ENCODE measurements around the gene HTR2C.

The HTR2C gene

GRCh38 chrX:114798907-114799306 is 215.0 kb downstream of the HTR2C start:
- H3K9ac ChIP-seq, result no peak overlapping the region
- no peak overlapping the region for H3K4me3 ChIP-seq
- TF ChIP-seq Cebpa-rat (IDR thresholded peaks at IDR 0.05), result no peak
- H3K27ac ChIP-seq, result no peak overlapping the region
- H3K4me2 ChIP-seq, result 0 out of 22 replicates have a peak overlapping the region, but pooled peaks of 1 of the 11 experiments have one; percentile 18
- no peaks in the 10 kb centered on the region for H3K4me1 ChIP-seq
- no peaks in the 10 kb centered on the region for H3K36me3 ChIP-seq
- no peaks in the 10 kb centered on the region for H4K20me1 ChIP-seq
- peaks cover 0 to 7% (median 5%) of the 10 kb centered on the region in 11 experiments; a peak in 7 of 22 replicates for H3K9me3 ChIP-seq (replicated peaks in 1 of 11)
- H3K27me3 ChIP-seq, result peaks cover 35 to 72% (median 64%) of the 10 kb centered on the region in 11 experiments

GRCh38 chrX:114800719-114801118 is 216.8 kb downstream of the HTR2C start:
- H3K9me3 ChIP-seq (replicated peaks in 1 of 11), result peaks cover 0 to 6% (median 2%) of the 10 kb centered on the region in 11 experiments; a peak in 7 of 22 replicates
- H3K9ac ChIP-seq, result no peak overlapping the region
- H4K20me1 ChIP-seq, result no peaks in the 10 kb centered on the region
- peaks cover 33 to 78% (median 62%) of the 10 kb centered on the region in 11 experiments for H3K27me3 ChIP-seq
- TF ChIP-seq Cebpa-rat (IDR thresholded peaks at IDR 0.05), result no peak
- no peak overlapping the region for H3K4me2 ChIP-seq
- no peak overlapping the region for H3K27ac ChIP-seq
- no peaks in the 10 kb centered on the region for H3K36me3 ChIP-seq
- no peaks in the 10 kb centered on the region for H3K4me1 ChIP-seq
- H3K4me3 ChIP-seq, result no peak overlapping the region

DNA sequence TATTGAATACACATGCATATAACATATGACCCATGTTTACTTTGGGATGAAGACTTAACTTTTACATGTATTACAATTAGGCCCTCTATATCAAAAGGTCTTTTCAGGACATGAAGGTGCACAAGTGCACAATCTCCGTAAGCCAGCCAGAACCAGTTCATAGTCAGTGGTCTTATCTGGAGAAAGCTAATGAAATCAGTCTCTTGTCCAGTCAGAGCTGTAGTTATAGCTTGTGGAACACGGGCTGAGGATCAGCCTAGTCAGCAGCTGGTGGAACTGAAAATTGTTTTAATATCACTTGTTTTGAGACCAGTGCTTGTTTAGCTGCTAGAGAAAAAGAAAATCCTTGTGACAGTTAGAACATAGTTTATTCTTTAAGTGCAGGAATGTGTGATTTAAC is 235.6 kb downstream of the HTR2C start:
- no peaks in the 10 kb centered on the region for H4K20me1 ChIP-seq
- no peaks in the 10 kb centered on the region for H3K4me1 ChIP-seq
- no peaks in the 10 kb centered on the region for H3K36me3 ChIP-seq
- no peak overlapping the region for H3K9ac ChIP-seq
- H3K27me3 ChIP-seq, result peaks cover 41 to 92% (median 71%) of the 10 kb centered on the region in 11 experiments
- no peak overlapping the region for H3K27ac ChIP-seq
- no peaks in the 10 kb centered on the region for H3K9me3 ChIP-seq (replicated peaks in 1 of 11)
- H3K4me3 ChIP-seq, result no peak overlapping the region
- TF ChIP-seq Cebpa-rat (IDR thresholded peaks at IDR 0.05), result no peak
- H3K4me2 ChIP-seq, result no peak overlapping the region

DNA sequence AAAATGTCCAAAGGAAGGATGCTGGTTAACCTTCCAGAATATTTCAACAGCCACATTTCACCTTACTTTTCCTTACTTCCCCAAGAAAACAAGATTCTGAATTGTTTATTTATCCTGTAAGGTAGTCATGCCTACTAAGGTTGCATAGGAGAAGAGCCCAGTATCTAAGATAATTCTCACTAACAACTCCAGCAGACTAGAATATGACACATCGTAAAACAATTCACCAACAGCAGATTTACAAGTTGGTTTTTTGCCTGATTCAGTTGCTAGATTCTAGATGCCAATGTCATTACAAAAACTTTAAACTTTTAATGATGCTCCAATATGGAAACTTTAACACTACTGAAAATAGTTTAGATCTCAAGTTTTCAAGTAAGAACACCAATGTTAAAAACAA is 257.2 kb downstream of the HTR2C start:
- peaks cover 0 to 8% (median 0%) of the 10 kb centered on the region in 11 experiments; a peak in 4 of 22 replicates for H3K9me3 ChIP-seq (replicated peaks in 1 of 11)
- no peak overlapping the region for H3K4me2 ChIP-seq
- H4K20me1 ChIP-seq, result no peaks in the 10 kb centered on the region; a peak in 1 of 22 replicates
- no peak overlapping the region for H3K27ac ChIP-seq
- H3K27me3 ChIP-seq, result peaks cover 41 to 92% (median 69%) of the 10 kb centered on the region in 11 experiments
- no peaks in the 10 kb centered on the region for H3K36me3 ChIP-seq
- no peak for TF ChIP-seq Cebpa-rat (IDR thresholded peaks at IDR 0.05)
- H3K9ac ChIP-seq, result no peak overlapping the region
- no peak overlapping the region for H3K4me3 ChIP-seq
- H3K4me1 ChIP-seq, result no peaks in the 10 kb centered on the region

DNA sequence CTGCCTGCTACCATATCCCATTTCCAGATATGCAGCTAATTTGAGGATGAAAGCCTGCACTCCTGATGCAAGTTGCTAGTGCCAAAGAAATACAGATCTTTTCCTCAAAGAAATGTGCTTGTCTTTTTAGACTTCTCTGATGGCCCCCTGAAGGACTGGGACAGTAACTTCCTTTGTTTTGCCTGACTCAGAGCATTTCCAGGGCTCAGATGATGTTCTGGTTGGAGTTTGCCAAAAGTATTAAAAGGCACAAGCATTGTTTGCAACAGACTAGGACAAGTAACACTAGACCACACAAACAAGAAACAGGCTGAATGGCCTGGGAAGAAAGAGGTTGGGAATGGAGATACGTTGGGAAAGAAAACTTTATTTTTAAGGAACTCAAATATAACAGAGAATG is 258.3 kb downstream of the HTR2C start:
- Histone ChIP-seq H4K20me1 (no peaks in the 10 kb centered on the region; a peak in 1 of 22 replicates), H3K27me3 (peaks cover 41 to 91% (median 68%) of the 10 kb centered on the region in 11 experiments), H3K4me2 (no peak overlapping the region), H3K4me1 (no peaks in the 10 kb centered on the region), H3K4me3 (no peak overlapping the region), H3K9me3 (replicated peaks in 1 of 11) (peaks cover 0 to 8% (median 0%) of the 10 kb centered on the region in 11 experiments; a peak in 4 of 22 replicates), H3K9ac (no peak overlapping the region), H3K36me3 (no peaks in the 10 kb centered on the region), H3K27ac (no peak overlapping the region)
- no peak for TF ChIP-seq Cebpa-rat (IDR thresholded peaks at IDR 0.05)

GRCh38 chrX:114889481-114889880 is 305.6 kb downstream of the HTR2C start:
- H3K27ac ChIP-seq, result no peak overlapping the region
- H3K27me3 ChIP-seq, result peaks cover 22 to 80% (median 66%) of the 10 kb centered on the region in 11 experiments
- no peak overlapping the region for H3K4me3 ChIP-seq
- no peaks in the 10 kb centered on the region for H3K36me3 ChIP-seq
- peaks cover 4 to 18% (median 13%) of the 10 kb centered on the region in 11 experiments; a peak in 14 of 22 replicates for H3K9me3 ChIP-seq (replicated peaks in 1 of 11)
- no peaks in the 10 kb centered on the region for H4K20me1 ChIP-seq
- no peak overlapping the region for H3K9ac ChIP-seq
- no peaks in the 10 kb centered on the region for H3K4me1 ChIP-seq
- TF ChIP-seq Cebpa-rat (IDR thresholded peaks at IDR 0.05), result no peak
- no peak overlapping the region for H3K4me2 ChIP-seq

GRCh38 chrX:114903618-114904017 is 319.7 kb downstream of the HTR2C start:
- no peak for TF ChIP-seq Cebpa-rat (IDR thresholded peaks at IDR 0.05)
- H3K27me3 ChIP-seq, result peaks cover 44 to 99% (median 84%) of the 10 kb centered on the region in 11 experiments

GRCh38 chrX:114905251-114905650 is 321.4 kb downstream of the HTR2C start:
- Histone ChIP-seq H3K4me1 (no peaks in the 10 kb centered on the region), H3K4me3 (no peak overlapping the region), H3K36me3 (no peaks in the 10 kb centered on the region), H3K4me2 (no peak overlapping the region), H4K20me1 (0 out of 22 replicates have a peak, but pooled peaks cover 0 to 3% (median 0%) of the 10 kb centered on the region in 11 experiments), H3K27ac (no peak overlapping the region), H3K9me3 (replicated peaks in 1 of 11) (no peaks in the 10 kb centered on the region), H3K9ac (no peak overlapping the region), H3K27me3 (peaks cover 42 to 99% (median 82%) of the 10 kb centered on the region in 11 experiments)
- no peak for TF ChIP-seq Cebpa-rat (IDR thresholded peaks at IDR 0.05)

More at GRCh38 chrX:114903618-114904017, 319.7 kb downstream of the HTR2C start:
- Histone ChIP-seq H4K20me1 (no peaks in the 10 kb centered on the region; a peak in 1 of 22 replicates), H3K27ac (no peak overlapping the region), H3K4me1 (no peaks in the 10 kb centered on the region), H3K4me2 (no peak overlapping the region), H3K4me3 (no peak overlapping the region), H3K9me3 (replicated peaks in 1 of 11) (peaks cover 0 to 8% (median 0%) of the 10 kb centered on the region in 11 experiments; a peak in 6 of 22 replicates), H3K36me3 (no peaks in the 10 kb centered on the region), H3K9ac (no peak overlapping the region)

GRCh38 chrX:114906984-114907510 is 323.2 kb downstream of the HTR2C start:
- H3K9ac ChIP-seq, result no peak overlapping the region
- no peaks in the 10 kb centered on the region for H3K9me3 ChIP-seq (replicated peaks in 1 of 11)
- no peaks in the 10 kb centered on the region for H3K4me1 ChIP-seq
- H3K36me3 ChIP-seq, result no peaks in the 10 kb centered on the region
- H3K27ac ChIP-seq, result no peak overlapping the region
- no peak for TF ChIP-seq Cebpa-rat (IDR thresholded peaks at IDR 0.05)
- 0 out of 22 replicates have a peak, but pooled peaks cover 0 to 3% (median 0%) of the 10 kb centered on the region in 11 experiments for H4K20me1 ChIP-seq
- no peak overlapping the region for H3K4me2 ChIP-seq
- H3K4me3 ChIP-seq, result no peak overlapping the region
- peaks cover 56 to 100% (median 90%) of the 10 kb centered on the region in 11 experiments for H3K27me3 ChIP-seq

- Histone ChIP-seq H3K4me2 (no peak overlapping the region), H3K27ac (no peak overlapping the region), H3K36me3 (no peaks in the 10 kb centered on the region), H4K20me1 (no peaks in the 10 kb centered on the region), H3K4me3 (no peak overlapping the region), H3K9ac (no peak overlapping the region), H3K27me3 (peaks cover 57 to 98% (median 86%) of the 10 kb centered on the region in 11 experiments), H3K4me1 (no peaks in the 10 kb centered on the region), H3K9me3 (replicated peaks in 1 of 11) (no peaks in the 10 kb centered on the region)
- TF ChIP-seq Cebpa-rat (IDR thresholded peaks at IDR 0.05), result no peak
Observed at GRCh38 chrX:114924423-114924822, 340.5 kb downstream of the HTR2C start.
